ENCODE measurements around the gene JAZF1. TPM values are rescaled to one million over a fixed set of nuclear protein-coding genes. Genes with fewer than 3 reads are reported as not detected.

JAZF1 gene
- total and polyA plus RNA-seq, 2 donors (not counting 1 experiment from before 2014, with no cell fraction given): 14.0 to 38.6 TPM

- CTCF ChIA-PET: interaction anchor here (1.2 to 6.6 kb wide), 3 partner anchors 9 to 64 kb away, joined by 4 to 23 read pairs (median 4); no protein-coding TSS in a partner anchor
- POLR2A ChIA-PET: no interaction called here
- ATAC-seq (ENCODE audit: low read depth): no peak
- DNase-seq: peak; percentile 56
- Histone ChIP-seq H3K9ac (ENCODE audit: low read length) (no peak overlapping the region), H3K27ac (ENCODE audit: low read length in 2 of 2) (peak overlapping the region; percentile 5 to 69), H3K4me3 (ENCODE audit: control extremely low read depth in 1 of 5, extremely low read depth in 1 of 5, insufficient read depth in 1 of 5, low read depth in 2 of 5, low read length in 4 of 5) (no peak overlapping the region), H3K4me1 (ENCODE audit: control insufficient read depth in 2 of 2, insufficient read depth in 2 of 2, low read length in 2 of 2) (peaks cover 97 to 99% of the 10 kb centered on the region in 2 donors), H3K27me3 (replicated peaks in 1 of 4; ENCODE audit: control extremely low read depth in 1 of 4, control insufficient read depth in 3 of 4, insufficient read depth in 4 of 4, low read length in 3 of 4) (no peaks in the 10 kb centered on the region), H3K36me3 (replicated peaks in 1 of 2; ENCODE audit: control extremely low read depth in 1 of 2, control insufficient read depth in 1 of 2, extremely low read depth in 1 of 2, insufficient read depth in 2 of 2, low read length in 1 of 2) (peaks cover 4 to 13% of the 10 kb centered on the region in 2 experiments), H3K79me2 (ENCODE audit: control insufficient read depth, insufficient read depth, low read length) (peaks cover 100% of the 10 kb centered on the region), H3K9me3 (ENCODE audit: control extremely low read depth in 1 of 3, control insufficient read depth in 2 of 3, insufficient read depth in 1 of 3, low read length in 2 of 3) (peaks cover 0 to 3% (median 0%) of the 10 kb centered on the region in 3 donors), H4K20me1 (ENCODE audit: control insufficient read depth, insufficient read depth, low read length, poor library complexity, severe bottlenecking) (no peaks in the 10 kb centered on the region), H3K4me2 (replicated peaks; ENCODE audit: low read depth, low read length, poor library complexity, severe bottlenecking) (peak overlapping the region; percentile 17), H2AFZ (ENCODE audit: insufficient read depth, low read depth, low read length, poor library complexity, severe bottlenecking) (no peak overlapping the region)
- TF ChIP-seq EZH2 (IDR thresholded peaks at IDR 0.05; ENCODE audit: borderline replicate concordance, insufficient read depth, low read depth, low read length, poor library complexity, severe bottlenecking) (no peak), CTCF (IDR thresholded peaks at IDR 0.05) (no peak)
- Mint-ChIP-seq H3K27me3 (no peaks in the 10 kb centered on the region), H3K27ac (no peak overlapping the region), H3K4me1 (peaks cover 95% of the 10 kb centered on the region), H3K4me3 (peak overlapping the region; percentile 18), H3K9me3 (ENCODE audit: insufficient read depth) (peaks cover 2% of the 10 kb centered on the region)
- 0% methylated on average over 1 of the region's 1 CpG for WGBS (ENCODE audit: insufficient coverage)
- intact Hi-C loops (cut with micrococcal nuclease): no loop called here
These were observed 19.3 kb downstream of the JAZF1 start for GRCh38 chr7:28161331-28161730.

GRCh38 chr7:28160551-28160991 lies 20.0 kb downstream of the JAZF1 start:
- no peak for TF ChIP-seq CTCF (IDR thresholded peaks at IDR 0.05)
- TF ChIP-seq EZH2 (IDR thresholded peaks at IDR 0.05; ENCODE audit: borderline replicate concordance, insufficient read depth, low read depth, low read length, poor library complexity, severe bottlenecking): no peak
- DNase-seq: no peak
- H3K9me3 ChIP-seq (ENCODE audit: control extremely low read depth in 1 of 3, control insufficient read depth in 2 of 3, insufficient read depth in 1 of 3, low read length in 2 of 3): peaks cover 0 to 3% (median 0%) of the 10 kb centered on the region in 3 donors
- peaks cover 2% of the 10 kb centered on the region for H3K9me3 Mint-ChIP-seq (ENCODE audit: insufficient read depth)
- peaks cover 100% of the 10 kb centered on the region for H3K79me2 ChIP-seq (ENCODE audit: control insufficient read depth, insufficient read depth, low read length)
- H4K20me1 ChIP-seq (ENCODE audit: control insufficient read depth, insufficient read depth, low read length, poor library complexity, severe bottlenecking): no peaks in the 10 kb centered on the region
- no peaks in the 10 kb centered on the region for H3K27me3 ChIP-seq (replicated peaks in 1 of 4; ENCODE audit: control extremely low read depth in 1 of 4, control insufficient read depth in 3 of 4, insufficient read depth in 4 of 4, low read length in 3 of 4)
- no peaks in the 10 kb centered on the region for H3K27me3 Mint-ChIP-seq
- intact Hi-C loops (cut with micrococcal nuclease): no loop called here
- peak overlapping the region in 1 of 2 donors; percentile 69 for H3K27ac ChIP-seq (ENCODE audit: low read length in 2 of 2)
- H3K36me3 ChIP-seq (replicated peaks in 1 of 2; ENCODE audit: control extremely low read depth in 1 of 2, control insufficient read depth in 1 of 2, extremely low read depth in 1 of 2, insufficient read depth in 2 of 2, low read length in 1 of 2): peaks cover 4 to 13% of the 10 kb centered on the region in 2 experiments
- peak overlapping the region; percentile 23 for H3K4me3 Mint-ChIP-seq
- ChIA-PET CTCF (interaction anchor here (1.2 to 6.6 kb wide), 2 partner anchors 17 to 64 kb away, joined by 4 to 23 read pairs; no protein-coding TSS in a partner anchor), POLR2A (no interaction called here)
- no peak overlapping the region for H3K9ac ChIP-seq (ENCODE audit: low read length)
- H3K4me3 ChIP-seq (ENCODE audit: control extremely low read depth in 1 of 5, extremely low read depth in 1 of 5, insufficient read depth in 1 of 5, low read depth in 2 of 5, low read length in 4 of 5): peak overlapping the region in 1 of 5 experiments; percentile 1
- peak overlapping the region; percentile 42 for H3K4me2 ChIP-seq (replicated peaks; ENCODE audit: low read depth, low read length, poor library complexity, severe bottlenecking)
- WGBS (ENCODE audit: insufficient coverage): 97% methylated on average over 3 of the region's 4 CpGs
- peaks cover 97 to 99% of the 10 kb centered on the region in 2 donors for H3K4me1 ChIP-seq (ENCODE audit: control insufficient read depth in 2 of 2, insufficient read depth in 2 of 2, low read length in 2 of 2)
- no peak overlapping the region for H2AFZ ChIP-seq (ENCODE audit: insufficient read depth, low read depth, low read length, poor library complexity, severe bottlenecking)
- ATAC-seq (ENCODE audit: low read depth): no peak
- H3K4me1 Mint-ChIP-seq: peaks cover 97% of the 10 kb centered on the region
- H3K27ac Mint-ChIP-seq: peak overlapping the region; percentile 72

Data from B cell (primary cell).